HFFc6 (cell line): ENCODE measurements around the gene MSI2. TPM values are rescaled to one million over a fixed set of nuclear protein-coding genes. Genes with fewer than 3 reads are reported as not detected.

ENCODE experiments used
- DNase-seq: peaks from one replicate; pipeline ENCODE4 v3.0.0-alpha.2; 2018
- H3K27ac Mint-ChIP-seq: 2 replicates; pipeline ENCODE4 v1.8.0; 2020; ENCODE audit warnings: mild to moderate bottlenecking, mixed read lengths
- H3K27me3 Mint-ChIP-seq: 2 replicates; pipeline ENCODE4 v1.8.0; 2021; ENCODE audit warnings: mild to moderate bottlenecking, moderate library complexity, mixed read lengths; ENCODE audit not compliant: insufficient read depth
- H3K36me3 Mint-ChIP-seq: 2 replicates; pipeline ENCODE4 v1.8.0; 2021; ENCODE audit warnings: low read depth, mixed read lengths
- H3K4me1 Mint-ChIP-seq: 2 replicates; pipeline ENCODE4 v1.8.0; 2020; ENCODE audit warnings: low read depth, mixed read lengths
- H3K4me3 Mint-ChIP-seq: 2 replicates; pipeline ENCODE4 v1.8.0; 2020; ENCODE audit warnings: mild to moderate bottlenecking, moderate library complexity, mixed read lengths
- H3K9me3 Mint-ChIP-seq: 2 replicates; pipeline ENCODE4 v1.8.0; 2020; ENCODE audit warnings: mild to moderate bottlenecking, mixed read lengths
- total RNA-seq, 6 experiments: library from RNA; stranded (reverse); fragmentation: NEBNext Ultra II Directional; extraction: Animal tissue kit (Norgen Biotek cat#: 25700); gene quantifications; 2 replicates in 1 of 6; 3 replicates in 5 of 6; pipeline ENCODE4 v1.2.3, GENCODE V29; 2021
- TF ChIP-seq, protein P1 (sequence below): fragments of 200-600 bp; sonication (generic); IDR thresholded peaks from 2 replicates; pipeline ENCODE4 v1.5.0; 2021; ENCODE audit warnings: antibody characterized with exemption, mild to moderate bottlenecking

Gene MSI2
- total RNA-seq, 6 experiments from 2014 or later, result 53.5 to 71.7 (median 55.0) TPM

DNA sequence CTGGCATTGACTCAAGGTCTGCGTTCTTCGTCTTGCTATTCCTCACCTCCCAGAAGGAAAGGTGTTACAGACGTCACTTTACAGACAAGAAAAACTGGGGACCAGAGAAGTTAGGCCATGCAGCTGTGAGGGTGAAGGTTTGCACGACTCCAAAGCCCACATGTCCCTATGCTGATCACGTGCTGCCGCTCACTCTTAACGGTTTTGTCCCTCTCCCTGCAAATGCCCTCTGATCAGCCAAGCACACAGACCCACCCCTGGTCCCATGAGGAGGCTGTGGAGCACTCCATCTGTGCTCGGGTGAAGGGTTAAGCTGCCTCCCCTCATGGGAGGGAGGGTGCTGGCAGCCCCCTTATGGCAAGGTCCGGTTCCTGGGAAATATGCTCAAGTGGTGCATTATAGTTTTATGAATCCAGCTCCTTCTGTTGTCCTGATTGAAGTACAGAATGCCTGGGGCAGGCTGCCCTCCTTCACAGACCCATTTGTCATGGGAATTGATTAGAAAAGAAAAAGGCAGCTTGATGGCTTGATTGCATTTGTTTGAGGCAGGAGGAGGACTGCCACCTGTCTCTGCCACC, 470.0 kb downstream of the MSI2 start:
- Mint-ChIP-seq H3K4me3 (no peak overlapping the region), H3K4me1 (no peaks in the 10 kb centered on the region), H3K27ac (no peak overlapping the region), H3K36me3 (no peaks in the 10 kb centered on the region), H3K27me3 (peaks cover 62% of the 10 kb centered on the region), H3K9me3 (no peaks in the 10 kb centered on the region)
- TF ChIP-seq, protein P1, sequence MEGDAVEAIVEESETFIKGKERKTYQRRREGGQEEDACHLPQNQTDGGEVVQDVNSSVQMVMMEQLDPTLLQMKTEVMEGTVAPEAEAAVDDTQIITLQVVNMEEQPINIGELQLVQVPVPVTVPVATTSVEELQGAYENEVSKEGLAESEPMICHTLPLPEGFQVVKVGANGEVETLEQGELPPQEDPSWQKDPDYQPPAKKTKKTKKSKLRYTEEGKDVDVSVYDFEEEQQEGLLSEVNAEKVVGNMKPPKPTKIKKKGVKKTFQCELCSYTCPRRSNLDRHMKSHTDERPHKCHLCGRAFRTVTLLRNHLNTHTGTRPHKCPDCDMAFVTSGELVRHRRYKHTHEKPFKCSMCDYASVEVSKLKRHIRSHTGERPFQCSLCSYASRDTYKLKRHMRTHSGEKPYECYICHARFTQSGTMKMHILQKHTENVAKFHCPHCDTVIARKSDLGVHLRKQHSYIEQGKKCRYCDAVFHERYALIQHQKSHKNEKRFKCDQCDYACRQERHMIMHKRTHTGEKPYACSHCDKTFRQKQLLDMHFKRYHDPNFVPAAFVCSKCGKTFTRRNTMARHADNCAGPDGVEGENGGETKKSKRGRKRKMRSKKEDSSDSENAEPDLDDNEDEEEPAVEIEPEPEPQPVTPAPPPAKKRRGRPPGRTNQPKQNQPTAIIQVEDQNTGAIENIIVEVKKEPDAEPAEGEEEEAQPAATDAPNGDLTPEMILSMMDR, result no peak
- DNase-seq, result no peak

DNA sequence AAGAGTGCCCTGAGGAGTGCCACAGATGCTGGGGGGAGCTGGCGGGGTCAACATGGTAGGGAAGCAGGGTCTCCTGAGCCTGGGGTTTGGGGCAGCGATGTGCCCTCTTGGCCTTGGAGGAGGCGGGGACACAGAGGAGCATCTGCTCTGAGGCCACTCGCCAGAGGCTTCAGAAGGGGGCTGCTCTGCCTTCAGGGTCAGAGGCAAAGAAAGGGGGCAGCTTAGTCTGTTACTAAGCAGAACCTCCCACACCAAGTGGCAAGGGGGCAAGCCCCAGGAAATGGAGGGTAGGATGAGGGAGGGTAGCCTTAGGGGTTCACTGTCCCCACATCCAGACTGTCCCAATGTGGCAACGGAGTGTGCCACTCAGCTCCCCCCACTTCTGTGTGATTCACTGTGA, 470.5 kb downstream of the MSI2 start:
- no peaks in the 10 kb centered on the region for H3K9me3 Mint-ChIP-seq
- no peak overlapping the region for H3K27ac Mint-ChIP-seq
- H3K27me3 Mint-ChIP-seq, result peaks cover 63% of the 10 kb centered on the region
- H3K36me3 Mint-ChIP-seq, result no peaks in the 10 kb centered on the region
- H3K4me1 Mint-ChIP-seq, result no peaks in the 10 kb centered on the region
- no peak for DNase-seq
- H3K4me3 Mint-ChIP-seq, result no peak overlapping the region
- TF ChIP-seq, protein P1, result no peak

DNA sequence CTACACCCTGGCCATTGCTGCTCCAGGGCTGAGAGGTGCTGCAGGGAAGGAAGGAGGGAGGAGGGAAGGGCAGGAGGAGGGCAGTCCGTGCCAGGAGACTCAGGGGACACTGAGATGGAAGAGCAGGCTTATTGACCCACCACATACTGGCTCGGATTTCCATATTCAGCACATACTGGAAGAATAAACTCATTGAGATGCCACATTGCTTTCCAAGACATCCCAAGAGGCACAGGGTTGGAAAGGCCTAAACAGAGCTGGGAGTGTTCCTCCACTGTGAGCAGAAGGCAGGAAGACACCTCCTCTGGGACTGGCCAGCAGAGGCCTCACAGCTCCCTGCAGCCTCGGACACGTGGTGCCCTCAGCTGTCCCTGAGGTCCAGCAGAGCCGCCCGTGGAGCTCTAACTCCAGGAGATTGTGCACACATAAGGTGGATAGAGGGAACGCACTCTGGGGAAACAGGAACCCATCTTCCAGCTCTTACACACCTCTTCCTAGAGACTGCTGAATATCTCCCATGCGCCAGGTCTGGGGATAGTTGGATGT, 471.4 kb downstream of the MSI2 start:
- H3K9me3 Mint-ChIP-seq, result no peaks in the 10 kb centered on the region
- no peak overlapping the region for H3K27ac Mint-ChIP-seq
- H3K36me3 Mint-ChIP-seq, result no peaks in the 10 kb centered on the region
- DNase-seq, result no peak
- H3K4me3 Mint-ChIP-seq, result no peak overlapping the region
- peaks cover 58% of the 10 kb centered on the region for H3K27me3 Mint-ChIP-seq
- H3K4me1 Mint-ChIP-seq, result no peaks in the 10 kb centered on the region
- TF ChIP-seq, protein P1, result no peak

DNA sequence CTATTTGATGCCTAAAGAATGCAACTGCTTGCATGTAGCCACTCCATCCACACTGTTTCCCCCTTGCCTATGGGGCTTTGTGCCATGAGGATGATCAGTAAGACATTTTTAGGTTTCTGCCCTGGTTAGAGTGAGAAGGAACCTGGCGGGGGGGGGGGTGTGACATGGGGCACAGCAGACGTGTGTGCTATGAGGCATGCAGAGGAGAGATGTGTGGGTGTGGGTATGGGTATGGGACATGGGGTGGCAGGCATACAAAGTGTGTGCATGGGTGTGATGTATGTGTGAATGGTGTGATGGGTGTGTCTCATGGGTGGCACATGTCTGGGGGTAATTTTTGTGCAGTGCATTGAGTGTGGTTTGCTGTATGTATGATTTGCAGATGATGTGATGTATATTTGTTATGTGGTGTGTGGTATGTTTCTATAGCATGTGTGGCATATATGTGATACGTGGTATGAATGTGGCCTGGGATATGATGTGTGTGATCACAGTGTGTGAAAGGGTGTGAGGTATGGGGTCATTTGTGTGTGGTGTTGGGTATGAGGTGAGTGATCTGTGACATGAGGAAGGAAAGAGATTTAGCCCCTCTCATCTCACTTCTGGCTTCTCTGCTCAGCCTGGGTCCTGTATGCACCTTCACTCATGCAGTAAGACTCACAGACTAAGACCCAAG, 473.8 kb downstream of the MSI2 start:
- TF ChIP-seq, protein P1, result no peak
- no peak for DNase-seq
- H3K4me1 Mint-ChIP-seq, result no peaks in the 10 kb centered on the region
- H3K9me3 Mint-ChIP-seq, result no peaks in the 10 kb centered on the region
- H3K27ac Mint-ChIP-seq, result no peak overlapping the region
- no peak overlapping the region for H3K4me3 Mint-ChIP-seq
- H3K27me3 Mint-ChIP-seq, result peaks cover 60% of the 10 kb centered on the region
- H3K36me3 Mint-ChIP-seq, result no peaks in the 10 kb centered on the region

DNA sequence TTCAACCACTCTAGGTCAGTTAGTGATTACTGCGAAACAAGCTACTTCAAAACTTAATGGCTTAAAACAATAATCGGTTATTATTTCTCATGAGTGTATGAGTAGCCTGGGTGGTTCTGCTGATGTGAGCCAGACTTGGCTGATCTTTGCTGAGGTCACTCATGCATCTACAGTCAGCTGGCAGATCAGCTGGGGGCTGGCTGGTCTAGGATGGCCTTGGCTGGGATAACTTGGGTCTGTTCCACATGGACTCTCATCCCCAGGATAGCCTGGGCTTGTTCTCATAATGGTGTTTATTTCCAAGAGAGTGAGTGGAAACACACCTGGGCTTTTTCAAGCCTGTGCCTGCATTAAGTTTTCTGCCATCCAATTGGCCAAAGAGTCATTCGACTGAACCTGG, 475.7 kb downstream of the MSI2 start:
- H3K4me3 Mint-ChIP-seq, result no peak overlapping the region

More for the DNA sequence above, 475.7 kb downstream of the MSI2 start:
- no peak for DNase-seq
- Mint-ChIP-seq H3K9me3 (no peaks in the 10 kb centered on the region), H3K4me1 (no peaks in the 10 kb centered on the region), H3K27me3 (peaks cover 60% of the 10 kb centered on the region), H3K36me3 (no peaks in the 10 kb centered on the region), H3K27ac (no peak overlapping the region)
- TF ChIP-seq, protein P1, result no peak
